Mesenchymal stem cell (in vitro differentiated cells and primary cell): Measurements from ENCODE around the gene GFOD2.
A peak's percentile ranks its signal among the peaks of the same experiment; 100 is the strongest.

Experiments
- DNase-seq: peaks from one replicate; pipeline ENCODE4 v3.0.0-alpha.2; 2013
- H2AFZ ChIP-seq: one replicate; pipeline ENCODE4 v1.6.1; 2013; ENCODE audit warnings: low read depth, mild to moderate bottlenecking, control low read depth, inconsistent platforms, low read length, moderate library complexity
- H2AK5ac ChIP-seq: 2 replicates; pipeline ENCODE4 v1.6.1; 2013; ENCODE audit warnings: low read length, moderate library complexity, mild to moderate bottlenecking, inconsistent platforms; ENCODE audit not compliant: severe bottlenecking
- H2BK120ac ChIP-seq: one replicate; pipeline ENCODE4 v1.6.1; 2013; ENCODE audit warnings: low read depth, mild to moderate bottlenecking, inconsistent platforms, low read length, moderate library complexity
- H2BK12ac ChIP-seq, 2 experiments: one replicate each; pipeline ENCODE4 v1.6.1; 2013; ENCODE audit warnings: inconsistent platforms in 2 of 2, low read length in 2 of 2, mild to moderate bottlenecking in 2 of 2, moderate library complexity in 2 of 2, control low read depth in 1 of 2
- H2BK15ac ChIP-seq: one replicate; pipeline ENCODE4 v1.6.1; 2013; ENCODE audit warnings: mild to moderate bottlenecking, low read depth, inconsistent platforms; ENCODE audit not compliant: poor library complexity, severe bottlenecking
- H2BK5ac ChIP-seq: 2 replicates; pipeline ENCODE4 v1.6.1; 2013; ENCODE audit warnings: low read depth, mild to moderate bottlenecking, low read length, control low read depth, inconsistent platforms; ENCODE audit not compliant: poor library complexity, severe bottlenecking
- H3K14ac ChIP-seq, 2 experiments: one replicate each; pipeline ENCODE4 v1.6.1; 2013; ENCODE audit warnings: inconsistent platforms in 2 of 2, low read length in 2 of 2, control low read depth in 1 of 2, mild to moderate bottlenecking in 1 of 2, moderate library complexity in 1 of 2
- H3K18ac ChIP-seq, 2 experiments: one replicate each; pipeline ENCODE4 v1.6.1; 2013; ENCODE audit warnings: inconsistent platforms in 2 of 2, low read length in 2 of 2, control low read depth in 1 of 2, low read depth in 1 of 2, mild to moderate bottlenecking in 1 of 2
- H3K23ac ChIP-seq, 2 experiments: one replicate each; pipeline ENCODE4 v1.6.1; 2013; ENCODE audit warnings: inconsistent platforms in 2 of 2, low read length in 2 of 2, mild to moderate bottlenecking in 2 of 2, moderate library complexity in 2 of 2, control low read depth in 1 of 2
- H3K27ac ChIP-seq: 2 replicates; pipeline ENCODE4 v1.5.1; 2013; ENCODE audit warnings: mild to moderate bottlenecking, moderate library complexity, low read length, control low read depth, inconsistent platforms; ENCODE audit not compliant: poor library complexity, severe bottlenecking
- H3K27me3 ChIP-seq, 2 experiments: 2 replicates each; pipeline versions ENCODE4 v1.6.1 to v1.7.0; 2013; ENCODE audit warnings: low read length in 2 of 2, mild to moderate bottlenecking in 2 of 2, moderate library complexity in 2 of 2, control low read depth in 1 of 2, inconsistent platforms in 1 of 2; ENCODE audit not compliant: control insufficient read depth in 1 of 2, insufficient read depth in 1 of 2
- H3K36me3 ChIP-seq, 2 experiments: 2 replicates each; pipeline versions ENCODE4 v1.6.1 to v1.7.0; 2013; ENCODE audit warnings: low read length in 2 of 2, control low read depth in 1 of 2, inconsistent platforms in 1 of 2, low read depth in 1 of 2, mild to moderate bottlenecking in 1 of 2; ENCODE audit not compliant: insufficient read depth in 2 of 2, control insufficient read depth in 1 of 2
- H3K4ac ChIP-seq, 2 experiments: one replicate each; pipeline ENCODE4 v1.6.1; 2013; ENCODE audit warnings: inconsistent platforms in 2 of 2, low read length in 2 of 2, mild to moderate bottlenecking in 2 of 2, moderate library complexity in 2 of 2, control low read depth in 1 of 2, low read depth in 1 of 2
- H3K4me1 ChIP-seq: 2 replicates; pipeline ENCODE4 v1.6.1; 2013; ENCODE audit warnings: low read depth, low read length, control low read depth; ENCODE audit not compliant: control insufficient read depth, insufficient read depth
- H3K4me2 ChIP-seq: 2 replicates; pipeline ENCODE4 v1.6.1; 2013; ENCODE audit warnings: low read length, mild to moderate bottlenecking, inconsistent platforms; ENCODE audit not compliant: poor library complexity, severe bottlenecking
- H3K4me3 ChIP-seq, 2 experiments: 2 replicates each; pipeline versions ENCODE4 v1.5.1 to v1.7.0; 2013; ENCODE audit warnings: low read length in 2 of 2, mild to moderate bottlenecking in 2 of 2, control low read depth in 1 of 2, low read depth in 1 of 2; ENCODE audit not compliant: insufficient read depth in 1 of 2
- H3K79me1 ChIP-seq: replicated peaks from 2 replicates; pipeline ENCODE4 v1.6.1; 2013; ENCODE audit warnings: mild to moderate bottlenecking, control low read depth, low read length, inconsistent platforms; ENCODE audit not compliant: poor library complexity, severe bottlenecking
- H3K9ac ChIP-seq: 2 replicates; pipeline ENCODE4 v1.7.0; 2013; ENCODE audit warnings: mild to moderate bottlenecking, low read length, moderate library complexity
- H3K9me3 ChIP-seq: 2 replicates; pipeline ENCODE4 v1.7.0; 2013; ENCODE audit warnings: mild to moderate bottlenecking, low read length; ENCODE audit not compliant: control insufficient read depth
- H4K8ac ChIP-seq: one replicate; pipeline ENCODE4 v1.6.1; 2013; ENCODE audit warnings: inconsistent platforms, mild to moderate bottlenecking, low read length, moderate library complexity
- H4K91ac ChIP-seq: one replicate; pipeline ENCODE4 v1.6.1; 2013; ENCODE audit warnings: mild to moderate bottlenecking, low read length, inconsistent platforms
- WGBS: methylation state at CpG from one replicate; pipeline ENCODE4 v1.1.7; 2013; ENCODE audit warnings: mixed read lengths; 5-methylcytosine and 5-hydroxymethylcytosine counted together

GFOD2 gene

GRCh38 chr16:67726106-67727034, 7.3 kb upstream of the GFOD2 start:
- H3K36me3 ChIP-seq, result peaks cover 61 to 72% of the 10 kb centered on the region in 2 experiments
- no peak overlapping the region for H4K8ac ChIP-seq
- H2BK12ac ChIP-seq, result no peak overlapping the region
- no peak overlapping the region for H3K14ac ChIP-seq
- no peak overlapping the region for H3K4ac ChIP-seq
- no peak overlapping the region for H3K9ac ChIP-seq
- no peaks in the 10 kb centered on the region for H3K9me3 ChIP-seq
- H2BK15ac ChIP-seq, result no peak overlapping the region
- H2BK5ac ChIP-seq, result no peak overlapping the region
- peaks cover 9% of the 10 kb centered on the region for H3K79me1 ChIP-seq
- 97% methylated on average over 8 of the region's 8 CpGs for WGBS
- no peak overlapping the region for H3K23ac ChIP-seq
- H4K91ac ChIP-seq, result no peak overlapping the region
- H3K27ac ChIP-seq, result no peak overlapping the region
- H3K4me2 ChIP-seq, result no peak overlapping the region
- no peak overlapping the region for H3K18ac ChIP-seq
- no peak for DNase-seq
- H2BK120ac ChIP-seq, result no peak overlapping the region
- no peak overlapping the region for H2AK5ac ChIP-seq
- no peak overlapping the region for H3K4me3 ChIP-seq
- no peaks in the 10 kb centered on the region for H3K27me3 ChIP-seq
- peaks cover 10% of the 10 kb centered on the region for H3K4me1 ChIP-seq
- H2AFZ ChIP-seq, result no peak overlapping the region

GRCh38 chr16:67723911-67724305, 4.8 kb upstream of the GFOD2 start:
- Histone ChIP-seq H2BK5ac (no peak overlapping the region), H3K4ac (no peak overlapping the region), H3K27me3 (no peaks in the 10 kb centered on the region), H3K27ac (no peak overlapping the region), H2AFZ (no peak overlapping the region), H2AK5ac (peak overlapping the region; percentile 55), H2BK120ac (no peak overlapping the region), H3K9me3 (no peaks in the 10 kb centered on the region), H3K9ac (no peak overlapping the region), H4K91ac (no peak overlapping the region), H3K4me1 (peaks cover 13% of the 10 kb centered on the region), H3K4me3 (no peak overlapping the region), H3K14ac (no peak overlapping the region), H3K18ac (no peak overlapping the region), H2BK12ac (no peak overlapping the region), H3K79me1 (peaks cover 9% of the 10 kb centered on the region), H2BK15ac (no peak overlapping the region), H3K36me3 (peaks cover 37 to 47% of the 10 kb centered on the region in 2 experiments), H4K8ac (no peak overlapping the region), H3K23ac (no peak overlapping the region), H3K4me2 (no peak overlapping the region)
- 93% methylated on average over 5 of the region's 5 CpGs for WGBS
- DNase-seq, result no peak

- H4K91ac ChIP-seq, result no peak overlapping the region
- no peak overlapping the region for H3K4ac ChIP-seq
- H3K27ac ChIP-seq, result peak overlapping the region; percentile 27
Measured at GRCh38 chr16:67723151-67723910, 4.2 kb upstream of the GFOD2 start.

GRCh38 chr16:67720236-67720635, 1.1 kb upstream of the GFOD2 start:
- Histone ChIP-seq H2AFZ (no peak overlapping the region), H2BK12ac (no peak overlapping the region), H3K79me1 (peaks cover 10% of the 10 kb centered on the region), H3K18ac (no peak overlapping the region), H4K8ac (no peak overlapping the region), H2AK5ac (no peak overlapping the region), H3K27me3 (no peaks in the 10 kb centered on the region), H3K27ac (no peak overlapping the region), H2BK5ac (no peak overlapping the region), H3K4ac (peak overlapping the region in 1 of 2 experiments; percentile 79), H3K36me3 (peaks cover 14 to 19% of the 10 kb centered on the region in 2 experiments), H4K91ac (no peak overlapping the region), H3K9ac (peak overlapping the region; percentile 97), H3K23ac (no peak overlapping the region), H2BK15ac (no peak overlapping the region), H3K4me2 (peak overlapping the region; percentile 78), H3K9me3 (no peaks in the 10 kb centered on the region), H3K14ac (no peak overlapping the region), H3K4me3 (peak overlapping the region in 1 of 2 experiments; percentile 92), H3K4me1 (peaks cover 14% of the 10 kb centered on the region), H2BK120ac (no peak overlapping the region)
- WGBS, result 100% methylated on average over 1 of the region's 1 CpG
- DNase-seq, result no peak

More at GRCh38 chr16:67723151-67723910, 4.2 kb upstream of the GFOD2 start:
- DNase-seq, result peak; percentile 43
- Histone ChIP-seq H3K4me3 (no peak overlapping the region), H3K9me3 (no peaks in the 10 kb centered on the region), H3K27me3 (no peaks in the 10 kb centered on the region), H3K4me2 (no peak overlapping the region), H2BK15ac (no peak overlapping the region), H2BK120ac (no peak overlapping the region), H2BK12ac (no peak overlapping the region), H2AK5ac (peak overlapping the region; percentile 55), H3K4me1 (peaks cover 15% of the 10 kb centered on the region), H3K23ac (no peak overlapping the region), H3K14ac (no peak overlapping the region), H2AFZ (no peak overlapping the region), H4K8ac (no peak overlapping the region), H3K18ac (no peak overlapping the region), H2BK5ac (no peak overlapping the region), H3K36me3 (peaks cover 31 to 41% of the 10 kb centered on the region in 2 experiments), H3K79me1 (peaks cover 7% of the 10 kb centered on the region), H3K9ac (no peak overlapping the region)
- 97% methylated on average over 5 of the region's 5 CpGs for WGBS
